A673 (cell line): Measurements from ENCODE around the gene ACE.

ENCODE experiments used
- EZH2 ChIP-seq: fragments of 200-600 bp; sonication (generic); IDR thresholded peaks from 2 replicates; pipeline ENCODE4 v1.6.1; 2017; ENCODE audit warnings: borderline replicate concordance, low read depth, mild to moderate bottlenecking, mixed read lengths, antibody characterized with exemption, low read length; ENCODE audit not compliant: poor library complexity, severe bottlenecking
- TF ChIP-seq, protein P1 (sequence below): fragments of 300-800, 200-600 bp; sonication (generic); conservative IDR thresholded peaks from 2 replicates; pipeline ENCODE4 v1.5.1; 2017; ENCODE audit warnings: low read depth, mild to moderate bottlenecking, antibody characterized with exemption, low read length, moderate library complexity, mixed read lengths

DNA sequence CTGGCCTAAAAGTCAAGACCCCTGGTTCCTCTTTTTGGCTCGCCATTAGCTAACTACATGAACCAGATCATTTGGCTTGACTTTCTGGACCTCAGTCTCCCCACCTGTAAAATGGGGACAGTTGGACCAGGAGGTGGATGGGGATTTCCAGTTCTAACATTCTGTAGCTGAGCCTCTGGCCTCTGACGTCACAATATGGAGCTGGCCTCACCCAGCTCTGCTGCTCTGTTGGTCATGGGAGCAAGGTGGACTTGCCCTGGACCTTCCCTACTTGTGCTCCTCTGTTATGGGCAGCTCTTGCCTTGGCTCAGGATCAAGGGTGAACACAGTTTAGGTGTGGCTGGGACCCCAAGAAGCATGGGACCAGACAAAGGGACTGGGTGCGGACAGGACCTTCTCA, 29.8 kb downstream of the ACE start:
- TF ChIP-seq, protein P1, sequence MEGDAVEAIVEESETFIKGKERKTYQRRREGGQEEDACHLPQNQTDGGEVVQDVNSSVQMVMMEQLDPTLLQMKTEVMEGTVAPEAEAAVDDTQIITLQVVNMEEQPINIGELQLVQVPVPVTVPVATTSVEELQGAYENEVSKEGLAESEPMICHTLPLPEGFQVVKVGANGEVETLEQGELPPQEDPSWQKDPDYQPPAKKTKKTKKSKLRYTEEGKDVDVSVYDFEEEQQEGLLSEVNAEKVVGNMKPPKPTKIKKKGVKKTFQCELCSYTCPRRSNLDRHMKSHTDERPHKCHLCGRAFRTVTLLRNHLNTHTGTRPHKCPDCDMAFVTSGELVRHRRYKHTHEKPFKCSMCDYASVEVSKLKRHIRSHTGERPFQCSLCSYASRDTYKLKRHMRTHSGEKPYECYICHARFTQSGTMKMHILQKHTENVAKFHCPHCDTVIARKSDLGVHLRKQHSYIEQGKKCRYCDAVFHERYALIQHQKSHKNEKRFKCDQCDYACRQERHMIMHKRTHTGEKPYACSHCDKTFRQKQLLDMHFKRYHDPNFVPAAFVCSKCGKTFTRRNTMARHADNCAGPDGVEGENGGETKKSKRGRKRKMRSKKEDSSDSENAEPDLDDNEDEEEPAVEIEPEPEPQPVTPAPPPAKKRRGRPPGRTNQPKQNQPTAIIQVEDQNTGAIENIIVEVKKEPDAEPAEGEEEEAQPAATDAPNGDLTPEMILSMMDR: no peak
- TF ChIP-seq EZH2: no peak
